ENCODE results near the gene ST13. TPM values are rescaled to one million over a fixed set of nuclear protein-coding genes. Genes with fewer than 3 reads are reported as not detected.

ST13 gene
- total RNA-seq, 4 donors from 2014 or later, result 159 to 246 (median 210) TPM

DNA sequence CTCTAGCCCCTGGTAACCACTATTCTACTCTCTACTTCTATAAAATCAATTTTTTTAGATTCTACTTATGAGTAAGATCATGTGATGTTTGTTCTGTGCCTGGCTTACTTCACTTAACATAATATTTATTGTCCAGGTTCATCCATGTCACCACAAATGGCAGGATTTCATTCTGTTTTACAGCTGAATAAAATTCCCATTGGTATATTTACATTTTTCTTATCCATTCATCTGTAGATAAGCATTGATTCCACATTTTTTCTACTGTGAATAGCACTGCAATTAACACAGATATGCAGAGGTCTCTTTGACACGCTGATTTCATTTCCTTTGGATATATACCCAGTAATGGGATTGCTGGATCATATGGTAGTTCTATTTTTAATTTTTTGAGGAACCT is 53.1 kb downstream of the ST13 start:
- TF ChIP-seq CTCF (IDR thresholded peaks at IDR 0.05; ENCODE audit: low read depth), result no peak

DNA sequence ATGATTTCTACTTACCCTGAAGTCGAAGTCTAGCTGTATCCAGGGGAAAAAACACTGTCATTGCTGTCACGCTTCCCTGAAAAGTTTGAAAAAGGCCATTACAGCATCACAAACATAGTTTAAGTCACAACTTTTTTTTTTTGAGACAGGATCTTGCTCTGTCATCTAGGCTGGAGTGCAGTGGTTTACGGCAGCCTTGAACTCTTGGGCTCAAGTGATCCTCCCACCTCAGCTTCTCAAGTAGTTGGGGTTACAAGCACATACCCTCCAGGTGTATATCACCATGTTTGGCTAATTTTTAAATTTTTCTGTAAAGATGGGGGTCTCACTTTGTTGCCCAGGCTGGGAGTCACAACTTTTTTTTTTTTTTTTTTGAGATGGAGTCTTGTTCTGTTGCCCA is 57.4 kb downstream of the ST13 start:
- no peak for TF ChIP-seq CTCF (IDR thresholded peaks at IDR 0.05; ENCODE audit: low read depth)

- no peak for TF ChIP-seq CTCF (IDR thresholded peaks at IDR 0.05; ENCODE audit: low read depth)
Measured at GRCh38 chr22:40797427-40797826, 59.0 kb downstream of the ST13 start.

GRCh38 chr22:40792451-40792850 is 64.0 kb downstream of the ST13 start:
- no peak for TF ChIP-seq CTCF (IDR thresholded peaks at IDR 0.05; ENCODE audit: low read depth)

GRCh38 chr22:40791241-40791640 is 65.2 kb downstream of the ST13 start:
- no peak for TF ChIP-seq CTCF (IDR thresholded peaks at IDR 0.05; ENCODE audit: low read depth)

- TF ChIP-seq CTCF (IDR thresholded peaks at IDR 0.05; ENCODE audit: low read depth), result no peak
Measured at GRCh38 chr22:40789131-40789530, 67.3 kb downstream of the ST13 start.

DNA sequence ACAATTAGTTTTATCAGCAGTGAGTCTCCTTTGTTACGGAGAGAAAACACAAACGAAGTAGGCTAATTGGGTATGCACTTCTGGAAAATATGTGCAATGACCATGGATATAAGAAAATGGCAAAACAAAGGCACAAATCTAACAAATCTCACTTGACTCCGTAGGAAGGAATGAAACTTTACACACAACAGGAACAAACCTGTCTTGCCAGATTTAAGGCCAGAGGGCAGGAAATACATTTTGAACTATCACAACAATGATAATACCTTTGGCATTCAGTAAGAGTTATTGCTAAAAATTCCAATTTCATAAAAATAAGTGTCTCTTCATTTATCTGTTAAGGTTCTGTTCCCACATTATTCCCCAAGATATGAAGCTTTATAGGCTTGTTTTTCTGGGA is 73.9 kb downstream of the ST13 start:
- no peak for TF ChIP-seq CTCF (IDR thresholded peaks at IDR 0.05; ENCODE audit: low read depth)

Small RNAs within 50 kb of the gene (small RNA-seq; reads per million reads assigned to genes)
- gene JTBP1 (not detected), gene MIR4766 (not detected)

Other genes starting within 250 kb of the ST13 start
- gene MRTFA, start 219.9 kb downstream of the ST13 start, total RNA-seq, result 10 to 100 TPM; 16.5 to 57.8 (median 48.9) TPM
- under 1 TPM in 2 of 4 donors, not detected in 2; 0.17 to 0.22 TPM for gene MCHR1, start 177.2 kb downstream of the ST13 start, total RNA-seq
- 10 to 100 TPM in 3 of 4 donors, 1 to 10 TPM in 1; 8.7 to 16.3 (median 13.8) TPM for gene SLC25A17, start 37.3 kb downstream of the ST13 start, total RNA-seq
- gene XPNPEP3, start 509 bp upstream of the ST13 start, total RNA-seq, result 10 to 100 TPM; 10.7 to 23.9 (median 13.0) TPM
- gene DNAJB7, start 5.5 kb upstream of the ST13 start, total RNA-seq, result not detected
- 10 to 100 TPM; 23.5 to 65.4 (median 40.4) TPM for gene RBX1, start 94.7 kb upstream of the ST13 start, total RNA-seq
- gene EP300, start 236.0 kb upstream of the ST13 start, total RNA-seq, result 100 to 1,000 TPM in 1 of 4 donors, 10 to 100 TPM in 3; 76.9 to 106 (median 91.0) TPM